Measurements from ENCODE around the gene MYH14. TPM values are rescaled to one million over a fixed set of nuclear protein-coding genes. Genes with fewer than 3 reads are reported as not detected.

Gene MYH14
- polyA plus RNA-seq, 1 donor from 2014 or later, result not detected

DNA sequence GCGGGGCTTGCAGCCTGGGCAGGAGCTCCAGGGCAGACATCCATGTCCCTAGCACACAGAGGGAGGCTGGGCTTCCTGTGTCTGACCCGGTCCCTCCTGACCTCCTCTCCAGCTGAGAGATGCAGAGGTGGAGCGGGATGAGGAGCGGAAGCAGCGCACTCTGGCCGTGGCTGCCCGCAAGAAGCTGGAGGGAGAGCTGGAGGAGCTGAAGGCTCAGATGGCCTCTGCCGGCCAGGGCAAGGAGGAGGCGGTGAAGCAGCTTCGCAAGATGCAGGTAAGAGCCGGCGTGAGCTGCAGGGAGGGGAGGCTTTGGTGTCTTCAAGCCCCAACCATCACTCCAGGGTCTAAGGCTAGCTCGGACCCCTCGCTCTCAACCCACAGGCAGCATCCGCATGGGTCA lies 87.4 kb downstream of the MYH14 start:
- H3K4me2 ChIP-seq (ENCODE audit: low read length), result no peak overlapping the region
- no peaks in the 10 kb centered on the region for H4K20me1 ChIP-seq (ENCODE audit: insufficient read depth)
- no peaks in the 10 kb centered on the region for H3K9me2 ChIP-seq (ENCODE audit: insufficient read depth, low read length)
- no peaks in the 10 kb centered on the region for H3F3A ChIP-seq (ENCODE audit: insufficient read depth, low read length, poor library complexity, severe bottlenecking)
- no peak overlapping the region for H3K9ac ChIP-seq (ENCODE audit: low read length)
- H3K36me3 ChIP-seq (ENCODE audit: insufficient read depth, low read length), result no peaks in the 10 kb centered on the region
- no peaks in the 10 kb centered on the region for H3K27me3 ChIP-seq (ENCODE audit: insufficient read depth, low read depth, low read length)
- no peak overlapping the region for H3K27ac ChIP-seq (ENCODE audit: low read length)
- no peaks in the 10 kb centered on the region for H3K9me3 ChIP-seq (ENCODE audit: low read length)
- H2AFZ ChIP-seq (ENCODE audit: low read depth, low read length), result no peak overlapping the region
- H3K79me2 ChIP-seq (replicated peaks; ENCODE audit: insufficient read depth, low read length), result no peaks in the 10 kb centered on the region
- H3K4me3 ChIP-seq (ENCODE audit: low read length), result no peak overlapping the region
- TF ChIP-seq, protein P1, sequence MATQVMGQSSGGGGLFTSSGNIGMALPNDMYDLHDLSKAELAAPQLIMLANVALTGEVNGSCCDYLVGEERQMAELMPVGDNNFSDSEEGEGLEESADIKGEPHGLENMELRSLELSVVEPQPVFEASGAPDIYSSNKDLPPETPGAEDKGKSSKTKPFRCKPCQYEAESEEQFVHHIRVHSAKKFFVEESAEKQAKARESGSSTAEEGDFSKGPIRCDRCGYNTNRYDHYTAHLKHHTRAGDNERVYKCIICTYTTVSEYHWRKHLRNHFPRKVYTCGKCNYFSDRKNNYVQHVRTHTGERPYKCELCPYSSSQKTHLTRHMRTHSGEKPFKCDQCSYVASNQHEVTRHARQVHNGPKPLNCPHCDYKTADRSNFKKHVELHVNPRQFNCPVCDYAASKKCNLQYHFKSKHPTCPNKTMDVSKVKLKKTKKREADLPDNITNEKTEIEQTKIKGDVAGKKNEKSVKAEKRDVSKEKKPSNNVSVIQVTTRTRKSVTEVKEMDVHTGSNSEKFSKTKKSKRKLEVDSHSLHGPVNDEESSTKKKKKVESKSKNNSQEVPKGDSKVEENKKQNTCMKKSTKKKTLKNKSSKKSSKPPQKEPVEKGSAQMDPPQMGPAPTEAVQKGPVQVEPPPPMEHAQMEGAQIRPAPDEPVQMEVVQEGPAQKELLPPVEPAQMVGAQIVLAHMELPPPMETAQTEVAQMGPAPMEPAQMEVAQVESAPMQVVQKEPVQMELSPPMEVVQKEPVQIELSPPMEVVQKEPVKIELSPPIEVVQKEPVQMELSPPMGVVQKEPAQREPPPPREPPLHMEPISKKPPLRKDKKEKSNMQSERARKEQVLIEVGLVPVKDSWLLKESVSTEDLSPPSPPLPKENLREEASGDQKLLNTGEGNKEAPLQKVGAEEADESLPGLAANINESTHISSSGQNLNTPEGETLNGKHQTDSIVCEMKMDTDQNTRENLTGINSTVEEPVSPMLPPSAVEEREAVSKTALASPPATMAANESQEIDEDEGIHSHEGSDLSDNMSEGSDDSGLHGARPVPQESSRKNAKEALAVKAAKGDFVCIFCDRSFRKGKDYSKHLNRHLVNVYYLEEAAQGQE (IDR thresholded peaks at IDR 0.05; ENCODE audit: borderline replicate concordance), result no peak
- TF ChIP-seq EP300 (conservative IDR thresholded peaks at IDR 0.05; ENCODE audit: poor library complexity, severe bottlenecking) (no peak), MXI1 (conservative IDR thresholded peaks at IDR 0.05; ENCODE audit: poor library complexity, severe bottlenecking) (no peak), POLR2AphosphoS5 (IDR thresholded peaks at IDR 0.05) (no peak), RAD21 (conservative IDR thresholded peaks at IDR 0.05) (no peak), EZH2 (IDR thresholded peaks at IDR 0.05; ENCODE audit: borderline replicate concordance, insufficient read depth, low read length, poor library complexity, severe bottlenecking) (no peak), TAF1 (IDR thresholded peaks at IDR 0.05; ENCODE audit: low read depth) (no peak), SMC3 (conservative IDR thresholded peaks at IDR 0.05; ENCODE audit: poor library complexity) (no peak)
- TF ChIP-seq, protein P2, sequence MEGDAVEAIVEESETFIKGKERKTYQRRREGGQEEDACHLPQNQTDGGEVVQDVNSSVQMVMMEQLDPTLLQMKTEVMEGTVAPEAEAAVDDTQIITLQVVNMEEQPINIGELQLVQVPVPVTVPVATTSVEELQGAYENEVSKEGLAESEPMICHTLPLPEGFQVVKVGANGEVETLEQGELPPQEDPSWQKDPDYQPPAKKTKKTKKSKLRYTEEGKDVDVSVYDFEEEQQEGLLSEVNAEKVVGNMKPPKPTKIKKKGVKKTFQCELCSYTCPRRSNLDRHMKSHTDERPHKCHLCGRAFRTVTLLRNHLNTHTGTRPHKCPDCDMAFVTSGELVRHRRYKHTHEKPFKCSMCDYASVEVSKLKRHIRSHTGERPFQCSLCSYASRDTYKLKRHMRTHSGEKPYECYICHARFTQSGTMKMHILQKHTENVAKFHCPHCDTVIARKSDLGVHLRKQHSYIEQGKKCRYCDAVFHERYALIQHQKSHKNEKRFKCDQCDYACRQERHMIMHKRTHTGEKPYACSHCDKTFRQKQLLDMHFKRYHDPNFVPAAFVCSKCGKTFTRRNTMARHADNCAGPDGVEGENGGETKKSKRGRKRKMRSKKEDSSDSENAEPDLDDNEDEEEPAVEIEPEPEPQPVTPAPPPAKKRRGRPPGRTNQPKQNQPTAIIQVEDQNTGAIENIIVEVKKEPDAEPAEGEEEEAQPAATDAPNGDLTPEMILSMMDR (IDR thresholded peaks at IDR 0.05; ENCODE audit: poor library complexity, severe bottlenecking), result no peak

DNA sequence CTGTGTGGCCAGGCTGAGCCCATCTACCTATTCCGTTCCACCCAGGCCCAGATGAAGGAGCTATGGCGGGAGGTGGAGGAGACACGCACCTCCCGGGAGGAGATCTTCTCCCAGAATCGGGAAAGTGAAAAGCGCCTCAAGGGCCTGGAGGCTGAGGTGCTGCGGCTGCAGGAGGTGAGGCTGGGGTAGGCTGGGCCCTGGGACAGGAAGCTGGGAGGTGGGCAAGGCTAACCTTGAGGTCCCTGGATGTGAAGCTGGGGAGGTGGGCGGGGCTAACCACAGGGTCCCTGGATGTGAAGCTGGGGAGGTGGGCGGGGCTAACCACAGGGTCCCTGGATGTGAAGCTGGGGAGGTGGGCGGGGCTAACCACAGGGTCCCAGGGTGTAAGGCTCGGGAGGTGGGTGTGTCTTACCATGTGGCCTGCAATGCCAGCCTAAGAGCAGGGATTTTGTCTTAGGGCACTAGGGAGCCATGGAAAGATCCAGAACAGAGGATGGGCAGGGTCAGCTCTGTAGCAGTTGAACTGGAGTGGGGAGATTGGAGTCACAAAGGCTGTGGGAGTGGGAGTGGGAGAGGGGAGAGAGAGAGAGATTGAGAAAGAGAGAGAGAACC lies 88.9 kb downstream of the MYH14 start:
- Histone ChIP-seq H3K36me3 (ENCODE audit: insufficient read depth, low read length) (no peaks in the 10 kb centered on the region), H2AFZ (ENCODE audit: low read depth, low read length) (no peak overlapping the region), H4K20me1 (ENCODE audit: insufficient read depth) (no peaks in the 10 kb centered on the region), H3K9me2 (ENCODE audit: insufficient read depth, low read length) (no peaks in the 10 kb centered on the region), H3K27ac (ENCODE audit: low read length) (no peak overlapping the region), H3K9me3 (ENCODE audit: low read length) (no peaks in the 10 kb centered on the region), H3F3A (ENCODE audit: insufficient read depth, low read length, poor library complexity, severe bottlenecking) (no peaks in the 10 kb centered on the region), H3K4me2 (ENCODE audit: low read length) (no peak overlapping the region), H3K4me3 (ENCODE audit: low read length) (no peak overlapping the region), H3K79me2 (replicated peaks; ENCODE audit: insufficient read depth, low read length) (no peaks in the 10 kb centered on the region), H3K27me3 (ENCODE audit: insufficient read depth, low read depth, low read length) (no peaks in the 10 kb centered on the region), H3K9ac (ENCODE audit: low read length) (no peak overlapping the region)
- TF ChIP-seq POLR2AphosphoS5 (IDR thresholded peaks at IDR 0.05) (no peak), EZH2 (IDR thresholded peaks at IDR 0.05; ENCODE audit: borderline replicate concordance, insufficient read depth, low read length, poor library complexity, severe bottlenecking) (no peak), RAD21 (conservative IDR thresholded peaks at IDR 0.05) (no peak), EP300 (conservative IDR thresholded peaks at IDR 0.05; ENCODE audit: poor library complexity, severe bottlenecking) (no peak), SMC3 (conservative IDR thresholded peaks at IDR 0.05; ENCODE audit: poor library complexity) (no peak), MXI1 (conservative IDR thresholded peaks at IDR 0.05; ENCODE audit: poor library complexity, severe bottlenecking) (no peak), TAF1 (IDR thresholded peaks at IDR 0.05; ENCODE audit: low read depth) (no peak)
- TF ChIP-seq, protein P1 (IDR thresholded peaks at IDR 0.05; ENCODE audit: borderline replicate concordance), result no peak
- TF ChIP-seq, protein P2 (IDR thresholded peaks at IDR 0.05; ENCODE audit: poor library complexity, severe bottlenecking), result no peak
